Measurements from ENCODE around the gene VSIG8.

The VSIG8 gene

GRCh38 chr1:159856576-159856975 lies 5.9 kb downstream of the VSIG8 start:
- DNase-seq (ENCODE audit: low read depth), result no peak

GRCh38 chr1:159855709-159856108 lies 6.7 kb downstream of the VSIG8 start:
- DNase-seq (ENCODE audit: low read depth), result no peak

- peak; percentile 84 for DNase-seq (ENCODE audit: low read depth)
Measured at GRCh38 chr1:159854693-159855192, 7.7 kb downstream of the VSIG8 start.

GRCh38 chr1:159854116-159854692 lies 8.3 kb downstream of the VSIG8 start:
- DNase-seq (ENCODE audit: low read depth), result peak; percentile 56

GRCh38 chr1:159853417-159854115 lies 8.9 kb downstream of the VSIG8 start:
- peak; percentile 68 for DNase-seq (ENCODE audit: low read depth)

- peak; percentile 33 for DNase-seq (ENCODE audit: low read depth)
Measured at GRCh38 chr1:159851407-159851806, 11.1 kb downstream of the VSIG8 start.

GRCh38 chr1:159849626-159850366 lies 12.7 kb downstream of the VSIG8 start:
- peak; percentile 16 for DNase-seq (ENCODE audit: low read depth)

GRCh38 chr1:159848326-159848725 lies 14.1 kb downstream of the VSIG8 start:
- DNase-seq (ENCODE audit: low read depth), result no peak

GRCh38 chr1:159847231-159847630 lies 15.2 kb downstream of the VSIG8 start:
- DNase-seq (ENCODE audit: low read depth), result no peak

- peak; percentile 35 for DNase-seq (ENCODE audit: low read depth)
Measured at GRCh38 chr1:159845751-159846629, 16.5 kb downstream of the VSIG8 start.

GRCh38 chr1:159843459-159843858 lies 19.0 kb downstream of the VSIG8 start:
- no peak for DNase-seq (ENCODE audit: low read depth)

GRCh38 chr1:159841749-159842148 lies 20.7 kb downstream of the VSIG8 start:
- DNase-seq (ENCODE audit: low read depth), result no peak

- DNase-seq (ENCODE audit: low read depth), result no peak
Measured at GRCh38 chr1:159839116-159839849, 23.2 kb downstream of the VSIG8 start.

GRCh38 chr1:159838715-159839114 lies 23.7 kb downstream of the VSIG8 start:
- DNase-seq (ENCODE audit: low read depth), result peak; percentile 30

- no peak for DNase-seq (ENCODE audit: low read depth)
Measured at GRCh38 chr1:159835862-159836525, 26.5 kb downstream of the VSIG8 start.

GRCh38 chr1:159835356-159835755 lies 27.1 kb downstream of the VSIG8 start:
- no peak for DNase-seq (ENCODE audit: low read depth)

- DNase-seq (ENCODE audit: low read depth), result no peak
Measured at GRCh38 chr1:159832309-159832708, 30.1 kb downstream of the VSIG8 start.

GRCh38 chr1:159831412-159832141 lies 30.9 kb downstream of the VSIG8 start:
- DNase-seq (ENCODE audit: low read depth), result no peak

GRCh38 chr1:159830722-159831121 lies 31.7 kb downstream of the VSIG8 start:
- no peak for DNase-seq (ENCODE audit: low read depth)

All from amniotic epithelial cell (primary cell).